PC-3 (cell line): ENCODE data around the gene CSNK1D.

Experiments used
- EZH2 ChIP-seq: fragments of 300-600 bp; sonication (generic); IDR thresholded peaks from one replicate; pipeline ENCODE4 v1.6.1; 2017; ENCODE audit warnings: antibody characterized with exemption, mild to moderate bottlenecking, low read length; ENCODE audit not compliant: unreplicated experiment
- TF ChIP-seq, protein P1 (sequence below): fragments of 300-600 bp; sonication (generic); conservative IDR thresholded peaks from 2 replicates; pipeline ENCODE4 v1.5.1; 2017; ENCODE audit warnings: antibody characterized with exemption, low read depth, mild to moderate bottlenecking, low read length

DNA sequence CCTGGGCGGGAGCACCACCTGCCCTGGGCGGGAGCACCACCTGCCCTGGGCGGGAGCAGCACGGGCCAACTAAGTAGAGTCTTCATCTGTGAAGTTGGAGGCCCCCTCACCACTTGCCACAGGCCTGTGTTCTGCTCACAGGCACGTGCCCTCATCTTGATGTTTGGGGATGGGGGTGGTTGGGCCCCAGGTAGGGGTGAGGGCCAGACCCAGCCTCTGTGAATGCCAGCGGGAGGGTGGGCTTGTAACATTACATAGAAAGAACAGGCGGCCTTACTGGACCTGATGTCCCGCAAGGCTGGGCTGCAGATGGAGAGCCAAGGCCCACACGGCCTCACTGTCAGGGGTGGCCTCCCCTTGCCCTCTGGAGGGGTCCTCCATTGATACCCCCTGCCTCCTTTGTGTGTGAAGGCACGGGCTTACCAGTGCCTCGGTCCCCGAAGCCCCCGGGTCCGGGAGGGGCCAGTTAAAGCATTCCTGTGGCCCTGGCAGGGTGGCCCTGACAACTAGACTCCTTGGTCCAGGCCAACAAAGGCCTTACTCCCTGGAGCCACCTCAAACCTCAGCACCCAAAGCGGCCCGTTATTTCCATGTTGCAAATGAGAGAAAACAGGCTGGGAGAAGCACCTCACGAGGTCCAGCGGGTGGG is 45.7 kb downstream of the CSNK1D start:
- TF ChIP-seq, protein P1, sequence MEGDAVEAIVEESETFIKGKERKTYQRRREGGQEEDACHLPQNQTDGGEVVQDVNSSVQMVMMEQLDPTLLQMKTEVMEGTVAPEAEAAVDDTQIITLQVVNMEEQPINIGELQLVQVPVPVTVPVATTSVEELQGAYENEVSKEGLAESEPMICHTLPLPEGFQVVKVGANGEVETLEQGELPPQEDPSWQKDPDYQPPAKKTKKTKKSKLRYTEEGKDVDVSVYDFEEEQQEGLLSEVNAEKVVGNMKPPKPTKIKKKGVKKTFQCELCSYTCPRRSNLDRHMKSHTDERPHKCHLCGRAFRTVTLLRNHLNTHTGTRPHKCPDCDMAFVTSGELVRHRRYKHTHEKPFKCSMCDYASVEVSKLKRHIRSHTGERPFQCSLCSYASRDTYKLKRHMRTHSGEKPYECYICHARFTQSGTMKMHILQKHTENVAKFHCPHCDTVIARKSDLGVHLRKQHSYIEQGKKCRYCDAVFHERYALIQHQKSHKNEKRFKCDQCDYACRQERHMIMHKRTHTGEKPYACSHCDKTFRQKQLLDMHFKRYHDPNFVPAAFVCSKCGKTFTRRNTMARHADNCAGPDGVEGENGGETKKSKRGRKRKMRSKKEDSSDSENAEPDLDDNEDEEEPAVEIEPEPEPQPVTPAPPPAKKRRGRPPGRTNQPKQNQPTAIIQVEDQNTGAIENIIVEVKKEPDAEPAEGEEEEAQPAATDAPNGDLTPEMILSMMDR, result no peak
- TF ChIP-seq EZH2, result no peak
